IPS-18a (cell line): Measurements from ENCODE around the gene GALNTL6.
"Not testable (repeated sequence)": the region's sequence is repeated elsewhere in the genome, so short reads cannot be mapped to it uniquely, and the experiment has no call there.

Source experiments
- H3K27ac ChIP-seq: one replicate; pipeline ENCODE4 v1.5.1; 2013; ENCODE audit warnings: low read length
- H3K27me3 ChIP-seq: one replicate; pipeline ENCODE4 v1.6.1; 2013; ENCODE audit warnings: mild to moderate bottlenecking, low read length; ENCODE audit not compliant: control insufficient read depth, insufficient read depth
- H3K36me3 ChIP-seq: one replicate; pipeline ENCODE4 v1.6.1; 2013; ENCODE audit warnings: low read depth, low read length; ENCODE audit not compliant: control insufficient read depth
- H3K4me1 ChIP-seq: one replicate; pipeline ENCODE4 v1.6.1; 2013; ENCODE audit warnings: low read depth, low read length; ENCODE audit not compliant: control insufficient read depth
- H3K4me3 ChIP-seq: one replicate; pipeline ENCODE4 v1.5.1; 2013; ENCODE audit warnings: low read length
- H3K9ac ChIP-seq: one replicate; pipeline ENCODE4 v1.6.1; 2013; ENCODE audit warnings: mild to moderate bottlenecking, low read length, moderate library complexity
- H3K9me3 ChIP-seq: one replicate; pipeline ENCODE4 v1.6.1; 2013; ENCODE audit warnings: low read depth, low read length; ENCODE audit not compliant: control insufficient read depth

Gene GALNTL6

GRCh38 chr4:172716291-172716690 is 903.1 kb downstream of the GALNTL6 start:
- Histone ChIP-seq H3K27ac (no peak overlapping the region), H3K9ac (no peak overlapping the region), H3K4me3 (no peak overlapping the region), H3K27me3 (no peaks in the 10 kb centered on the region), H3K4me1 (no peaks in the 10 kb centered on the region), H3K9me3 (no peaks in the 10 kb centered on the region), H3K36me3 (no peaks in the 10 kb centered on the region)

- Histone ChIP-seq H3K4me3 (no peak overlapping the region), H3K27me3 (no peaks in the 10 kb centered on the region), H3K9me3 (no peaks in the 10 kb centered on the region), H3K36me3 (no peaks in the 10 kb centered on the region), H3K4me1 (no peaks in the 10 kb centered on the region), H3K9ac (no peak overlapping the region), H3K27ac (no peak overlapping the region)
Measured at GRCh38 chr4:172721659-172722058, 908.5 kb downstream of the GALNTL6 start.

- no peaks in the 10 kb centered on the region for H3K9me3 ChIP-seq
- no peaks in the 10 kb centered on the region for H3K4me1 ChIP-seq
- H3K9ac ChIP-seq: no peak overlapping the region
- no peaks in the 10 kb centered on the region for H3K27me3 ChIP-seq
- H3K4me3 ChIP-seq: no peak overlapping the region
- no peaks in the 10 kb centered on the region for H3K36me3 ChIP-seq
- H3K27ac ChIP-seq: no peak overlapping the region
Measured at GRCh38 chr4:172725581-172725980, 912.4 kb downstream of the GALNTL6 start.

GRCh38 chr4:172726001-172726423 is 912.8 kb downstream of the GALNTL6 start:
- H3K4me3 ChIP-seq: no peak overlapping the region
- no peak overlapping the region for H3K9ac ChIP-seq
- no peaks in the 10 kb centered on the region for H3K27me3 ChIP-seq
- no peak overlapping the region for H3K27ac ChIP-seq
- no peaks in the 10 kb centered on the region for H3K9me3 ChIP-seq
- no peaks in the 10 kb centered on the region for H3K4me1 ChIP-seq
- H3K36me3 ChIP-seq: no peaks in the 10 kb centered on the region

- Histone ChIP-seq H3K9me3 (no peaks in the 10 kb centered on the region), H3K4me3 (no peak overlapping the region), H3K27me3 (no peaks in the 10 kb centered on the region), H3K4me1 (no peaks in the 10 kb centered on the region), H3K27ac (no peak overlapping the region), H3K9ac (no peak overlapping the region), H3K36me3 (no peaks in the 10 kb centered on the region)
Measured at GRCh38 chr4:172727631-172728030, 914.4 kb downstream of the GALNTL6 start.

- H3K27me3 ChIP-seq, H3K4me3 ChIP-seq, H3K27ac ChIP-seq, H3K9ac ChIP-seq, H3K4me1 ChIP-seq, H3K36me3 ChIP-seq: not testable (repeated sequence)
- H3K9me3 ChIP-seq: peaks cover 19% of the 10 kb centered on the region
Measured at GRCh38 chr4:172733645-172734044, 920.4 kb downstream of the GALNTL6 start.

- Histone ChIP-seq H3K4me3 (no peak overlapping the region), H3K27me3 (no peaks in the 10 kb centered on the region), H3K9ac (no peak overlapping the region), H3K4me1 (no peaks in the 10 kb centered on the region), H3K9me3 (peaks cover 19% of the 10 kb centered on the region), H3K27ac (no peak overlapping the region), H3K36me3 (no peaks in the 10 kb centered on the region)
Measured at GRCh38 chr4:172734555-172734954, 921.4 kb downstream of the GALNTL6 start.

- no peaks in the 10 kb centered on the region for H3K27me3 ChIP-seq
- no peaks in the 10 kb centered on the region for H3K36me3 ChIP-seq
- no peaks in the 10 kb centered on the region for H3K4me1 ChIP-seq
- no peak overlapping the region for H3K27ac ChIP-seq
- H3K9ac ChIP-seq: no peak overlapping the region
- no peak overlapping the region for H3K4me3 ChIP-seq
- peaks cover 19% of the 10 kb centered on the region for H3K9me3 ChIP-seq
Measured at GRCh38 chr4:172736046-172736445, 922.8 kb downstream of the GALNTL6 start.

- Histone ChIP-seq H3K4me3 (no peak overlapping the region), H3K27me3 (no peaks in the 10 kb centered on the region), H3K9ac (no peak overlapping the region), H3K9me3 (peaks cover 5% of the 10 kb centered on the region), H3K4me1 (no peaks in the 10 kb centered on the region), H3K27ac (no peak overlapping the region), H3K36me3 (no peaks in the 10 kb centered on the region)
Measured at GRCh38 chr4:172740434-172740833, 927.2 kb downstream of the GALNTL6 start.

- Histone ChIP-seq H3K4me1 (peaks cover 8% of the 10 kb centered on the region), H3K27me3 (no peaks in the 10 kb centered on the region), H3K9me3 (no peaks in the 10 kb centered on the region), H3K4me3 (no peak overlapping the region), H3K36me3 (no peaks in the 10 kb centered on the region), H3K27ac (no peak overlapping the region), H3K9ac (no peak overlapping the region)
Measured at GRCh38 chr4:172750910-172751309, 937.7 kb downstream of the GALNTL6 start.

GRCh38 chr4:172751550-172751949 is 938.3 kb downstream of the GALNTL6 start:
- Histone ChIP-seq H3K9ac (no peak overlapping the region), H3K9me3 (no peaks in the 10 kb centered on the region), H3K36me3 (no peaks in the 10 kb centered on the region), H3K27ac (no peak overlapping the region), H3K27me3 (no peaks in the 10 kb centered on the region), H3K4me3 (no peak overlapping the region), H3K4me1 (peaks cover 8% of the 10 kb centered on the region)

- Histone ChIP-seq H3K4me1 (no peaks in the 10 kb centered on the region), H3K9me3 (no peaks in the 10 kb centered on the region), H3K27me3 (no peaks in the 10 kb centered on the region), H3K36me3 (no peaks in the 10 kb centered on the region), H3K27ac (no peak overlapping the region), H3K4me3 (no peak overlapping the region), H3K9ac (no peak overlapping the region)
Measured at GRCh38 chr4:172758586-172759340, 945.6 kb downstream of the GALNTL6 start.
